Astrocyte (in vitro differentiated cells and primary cell): ENCODE measurements around the gene VHLL.

Experiments used
- CTCF ChIP-seq: IDR thresholded peaks from 2 replicates; pipeline ENCODE4 v1.5.1; 2011; ENCODE audit warnings: low read depth, mild to moderate bottlenecking, inconsistent platforms, low read length, moderate library complexity; ENCODE audit not compliant: insufficient read depth
- EZH2 ChIP-seq: IDR thresholded peaks from 2 replicates; pipeline ENCODE4 v1.6.1; 2012; ENCODE audit warnings: mild to moderate bottlenecking, low read length, inconsistent platforms; ENCODE audit not compliant: insufficient read depth

GRCh38 chr1:156347331-156347730, 48.2 kb upstream of the VHLL start:
- TF ChIP-seq CTCF = no peak
- TF ChIP-seq EZH2 = no peak
